Fibroblast of lung (primary cell): ENCODE measurements around the gene SPP1. TPM values are rescaled to one million over a fixed set of nuclear protein-coding genes. Genes with fewer than 3 reads are reported as not detected.

Experiments used
- DNase-seq, 2 donors: peaks; one replicate each; pipeline versions ENCODE4 v3.0.0 to v3.0.0-alpha.2; 2010; ENCODE audit warnings: low read depth in 2 of 2
- H2AFZ ChIP-seq: 2 replicates; pipeline ENCODE4 v1.5.1; 2012; ENCODE audit warnings: low read length, control low read depth, inconsistent platforms
- H3K27ac ChIP-seq: 2 replicates; pipeline ENCODE4 v1.5.1; 2011; ENCODE audit warnings: low read length, control low read depth; ENCODE audit not compliant: insufficient read depth
- H3K27me3 ChIP-seq: 2 replicates; pipeline ENCODE4 v1.5.1; 2011; ENCODE audit warnings: mild to moderate bottlenecking, low read length; ENCODE audit not compliant: control insufficient read depth, insufficient read depth
- H3K36me3 ChIP-seq: 2 replicates; pipeline ENCODE4 v1.5.1; 2011; ENCODE audit warnings: low read length; ENCODE audit not compliant: control insufficient read depth, insufficient read depth
- H3K4me1 ChIP-seq: 2 replicates; pipeline ENCODE4 v1.5.1; 2011; ENCODE audit warnings: low read length; ENCODE audit not compliant: control insufficient read depth, insufficient read depth; ENCODE audit errors: extremely low read depth
- H3K4me2 ChIP-seq: 2 replicates; pipeline ENCODE4 v1.5.1; 2011; ENCODE audit warnings: low read length, control low read depth; ENCODE audit not compliant: insufficient read depth; ENCODE audit errors: extremely low read depth
- H3K4me3 ChIP-seq, 4 experiments: fragments of 200-600 bp in 1 of 4; sonication (generic) in 1 of 4; replicated peaks in 1 of 4; 2 replicates each; pipeline ENCODE4 v1.5.1; 2011 to 2016; ENCODE audit warnings: low read length in 4 of 4, low read depth in 3 of 4, mild to moderate bottlenecking in 3 of 4, control low read depth in 2 of 4, inconsistent platforms in 1 of 4, mixed read lengths in 1 of 4; ENCODE audit not compliant: insufficient read depth in 1 of 4; ENCODE audit errors: control extremely low read depth in 1 of 4
- H3K79me2 ChIP-seq: 2 replicates; pipeline ENCODE4 v1.5.1; 2012; ENCODE audit warnings: mild to moderate bottlenecking, low read length, inconsistent platforms; ENCODE audit not compliant: control insufficient read depth, insufficient read depth
- H3K9ac ChIP-seq: 2 replicates; pipeline ENCODE4 v1.5.1; 2011; ENCODE audit warnings: mild to moderate bottlenecking, low read length, control low read depth; ENCODE audit not compliant: insufficient read depth
- H3K9me3 ChIP-seq: 2 replicates; pipeline ENCODE4 v1.5.1; 2012; ENCODE audit warnings: low read depth, low read length; ENCODE audit not compliant: control insufficient read depth, insufficient read depth
- H4K20me1 ChIP-seq: 2 replicates; pipeline ENCODE4 v1.5.1; 2011; ENCODE audit warnings: low read length; ENCODE audit not compliant: control insufficient read depth, insufficient read depth; ENCODE audit errors: extremely low read depth
- EZH2 ChIP-seq: IDR thresholded peaks from 2 replicates; pipeline ENCODE4 v1.5.1; 2012; ENCODE audit warnings: low read length, control low read depth, mild to moderate bottlenecking; ENCODE audit errors: missing control alignments
- polyA plus RNA-seq, 2 donors: library from polyadenylated mRNA; depleted of rRNA in 1 of 2; stranded (reverse) in 1 of 2; unstranded in 1 of 2; fragments of >200 nt; gene quantifications; 2 replicates each; pipeline ENCODE4 v1.2.1, GENCODE V29; 2011 to 2012; ENCODE audit warnings: missing spikeins in 1 of 2
- total RNA-seq: library from RNA; depleted of rRNA; stranded (reverse); fragments of >200 nt; gene quantifications from 2 replicates; pipeline ENCODE4 v1.2.1, GENCODE V29; 2014
- TF ChIP-seq, protein P1 (sequence below), 2 donors: IDR thresholded peaks in 1 of 2; conservative IDR thresholded peaks in 1 of 2; 1 replicate in 1 of 2; 2 replicates in 1 of 2; pipeline ENCODE4 v1.5.1; 2011 to 2012; ENCODE audit warnings: low read length in 2 of 2, control low read depth in 1 of 2, inconsistent platforms in 1 of 2, low read depth in 1 of 2, mild to moderate bottlenecking in 1 of 2

SPP1 gene
- total and polyA plus RNA-seq, 2 donors (not counting 1 experiment from before 2014, with no cell fraction given), result 0.17 to 0.59 TPM

DNA sequence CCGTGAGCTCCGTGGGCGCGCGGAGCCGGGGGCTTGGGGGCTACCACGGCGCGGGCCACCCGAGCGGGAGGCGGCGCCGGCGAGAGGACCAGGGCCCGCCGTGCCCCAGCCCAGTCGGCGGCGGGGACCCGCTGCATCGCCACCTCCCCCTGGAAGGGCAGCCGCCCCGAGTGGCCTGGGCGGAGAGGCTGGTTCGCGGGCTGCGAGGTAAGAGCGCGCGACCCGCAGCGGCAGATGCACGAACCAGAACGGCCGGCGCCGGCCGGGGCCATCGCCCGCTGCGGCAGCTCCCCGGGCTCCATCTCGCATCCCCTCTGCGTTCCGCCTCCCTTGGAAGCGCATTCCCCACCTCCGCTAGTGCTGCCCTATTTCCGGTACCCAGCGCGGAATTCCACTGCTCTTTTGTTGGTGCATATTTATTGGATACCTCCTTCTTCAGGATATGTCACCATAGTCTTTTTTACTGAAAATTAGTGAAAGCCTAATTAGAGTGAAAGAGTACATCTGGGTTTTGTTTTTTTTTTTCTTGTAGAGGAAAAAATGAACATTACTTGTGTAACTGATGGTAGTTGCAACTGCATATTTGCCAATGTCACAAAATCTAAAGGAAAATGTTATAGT, 32.7 kb downstream of the SPP1 start:
- Histone ChIP-seq H3K9ac (peak overlapping the region; percentile 87), H3K9me3 (no peaks in the 10 kb centered on the region), H3K4me1 (peaks cover 9% of the 10 kb centered on the region), H3K36me3 (no peaks in the 10 kb centered on the region), H3K27ac (peak overlapping the region; percentile 82), H4K20me1 (peaks cover 2% of the 10 kb centered on the region), H3K4me2 (peak overlapping the region; percentile 89), H2AFZ (no peak overlapping the region), H3K4me3 (peak overlapping the region; percentile 56 to 98 (median 84)), H3K27me3 (no peaks in the 10 kb centered on the region), H3K79me2 (peaks cover 53% of the 10 kb centered on the region)
- TF ChIP-seq, protein P1, sequence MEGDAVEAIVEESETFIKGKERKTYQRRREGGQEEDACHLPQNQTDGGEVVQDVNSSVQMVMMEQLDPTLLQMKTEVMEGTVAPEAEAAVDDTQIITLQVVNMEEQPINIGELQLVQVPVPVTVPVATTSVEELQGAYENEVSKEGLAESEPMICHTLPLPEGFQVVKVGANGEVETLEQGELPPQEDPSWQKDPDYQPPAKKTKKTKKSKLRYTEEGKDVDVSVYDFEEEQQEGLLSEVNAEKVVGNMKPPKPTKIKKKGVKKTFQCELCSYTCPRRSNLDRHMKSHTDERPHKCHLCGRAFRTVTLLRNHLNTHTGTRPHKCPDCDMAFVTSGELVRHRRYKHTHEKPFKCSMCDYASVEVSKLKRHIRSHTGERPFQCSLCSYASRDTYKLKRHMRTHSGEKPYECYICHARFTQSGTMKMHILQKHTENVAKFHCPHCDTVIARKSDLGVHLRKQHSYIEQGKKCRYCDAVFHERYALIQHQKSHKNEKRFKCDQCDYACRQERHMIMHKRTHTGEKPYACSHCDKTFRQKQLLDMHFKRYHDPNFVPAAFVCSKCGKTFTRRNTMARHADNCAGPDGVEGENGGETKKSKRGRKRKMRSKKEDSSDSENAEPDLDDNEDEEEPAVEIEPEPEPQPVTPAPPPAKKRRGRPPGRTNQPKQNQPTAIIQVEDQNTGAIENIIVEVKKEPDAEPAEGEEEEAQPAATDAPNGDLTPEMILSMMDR (conservative IDR thresholded peaks at IDR 0.05 in 1 of 2, IDR thresholded peaks at IDR 0.05 in 1 of 2; ENCODE audit: low read depth in 1 of 2, low read length in 2 of 2), result no peak
- TF ChIP-seq EZH2, result no peak
- peak; percentile 48 to 64 for DNase-seq

DNA sequence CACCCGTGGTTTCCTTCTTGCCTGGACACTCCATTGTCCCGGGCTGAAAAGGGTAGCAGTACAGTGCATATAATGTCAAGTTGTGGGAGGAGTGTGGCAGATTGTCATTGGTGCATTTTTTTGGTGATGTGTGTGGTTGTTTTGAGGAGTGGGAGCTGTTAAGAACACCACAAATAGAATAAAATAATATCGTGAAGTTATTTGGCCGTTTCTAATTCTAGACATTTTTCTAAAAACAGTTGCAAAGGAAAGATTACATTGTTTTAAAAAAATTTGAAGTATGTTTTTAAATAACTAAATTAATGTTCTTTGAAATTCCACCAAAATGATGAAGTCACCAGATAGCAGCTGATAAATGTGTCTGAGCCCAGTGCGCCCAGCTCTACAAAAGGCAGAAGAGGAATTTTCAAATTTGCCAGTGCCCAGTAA, 33.2 kb downstream of the SPP1 start:
- TF ChIP-seq, protein P1 (conservative IDR thresholded peaks at IDR 0.05 in 1 of 2, IDR thresholded peaks at IDR 0.05 in 1 of 2; ENCODE audit: low read depth in 1 of 2, low read length in 2 of 2), result no peak
- no peak for TF ChIP-seq EZH2
- Histone ChIP-seq H3K4me1 (peaks cover 9% of the 10 kb centered on the region), H3K9ac (peak overlapping the region; percentile 87), H3K36me3 (no peaks in the 10 kb centered on the region), H3K27me3 (no peaks in the 10 kb centered on the region), H3K9me3 (no peaks in the 10 kb centered on the region), H3K79me2 (peaks cover 58% of the 10 kb centered on the region), H3K4me2 (peak overlapping the region; percentile 89), H4K20me1 (peaks cover 2% of the 10 kb centered on the region), H3K4me3 (peak overlapping the region; percentile 56 to 98 (median 84)), H2AFZ (no peak overlapping the region), H3K27ac (peak overlapping the region; percentile 82)
- DNase-seq, result peak; percentile 24 to 75

DNA sequence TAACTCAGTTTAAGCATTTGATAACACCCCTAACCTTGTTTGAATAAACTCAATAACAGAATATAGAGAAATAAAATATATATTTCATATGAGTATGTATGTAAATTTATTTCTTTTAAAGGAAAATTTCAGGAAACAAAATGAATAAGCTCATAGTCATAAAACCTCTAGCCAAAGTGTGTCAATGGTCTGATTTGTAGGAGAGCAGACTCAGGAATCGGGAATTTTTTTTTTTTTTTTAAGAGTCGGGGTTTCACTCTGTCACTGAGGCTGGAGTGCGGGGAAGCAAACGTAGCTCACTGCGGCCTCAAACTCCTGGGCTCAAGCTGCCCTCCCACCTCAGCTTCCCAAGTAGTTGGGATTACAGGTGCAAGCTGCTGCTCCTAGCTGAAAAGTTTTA, 34.4 kb downstream of the SPP1 start:
- peaks cover 2% of the 10 kb centered on the region for H4K20me1 ChIP-seq
- peaks cover 69% of the 10 kb centered on the region for H3K79me2 ChIP-seq
- H3K36me3 ChIP-seq, result no peaks in the 10 kb centered on the region
- no peak for DNase-seq
- H3K9ac ChIP-seq, result peak overlapping the region; percentile 27
- no peak overlapping the region for H2AFZ ChIP-seq
- peak overlapping the region; percentile 56 to 98 (median 84) for H3K4me3 ChIP-seq
- H3K27ac ChIP-seq, result no peak overlapping the region
- peaks cover 6% of the 10 kb centered on the region for H3K4me1 ChIP-seq
- no peaks in the 10 kb centered on the region for H3K27me3 ChIP-seq
- H3K9me3 ChIP-seq, result no peaks in the 10 kb centered on the region
- peak overlapping the region; percentile 89 for H3K4me2 ChIP-seq
- TF ChIP-seq, protein P1 (conservative IDR thresholded peaks at IDR 0.05 in 1 of 2, IDR thresholded peaks at IDR 0.05 in 1 of 2; ENCODE audit: low read depth in 1 of 2, low read length in 2 of 2), result no peak
